Aorta (tissue), 5 donors: Measurements from ENCODE around the gene CTBS. TPM values are rescaled to one million over a fixed set of nuclear protein-coding genes. Genes with fewer than 3 reads are reported as not detected.
A peak's percentile ranks its signal among the peaks of the same experiment; 100 is the strongest.
"Not testable (repeated sequence)": the region's sequence is repeated elsewhere in the genome, so short reads cannot be mapped to it uniquely, and the experiment has no call there.

Source experiments
- ATAC-seq: fragments of 200-7000 bp; cut with Tn5 transposase; one replicate; pipeline ENCODE4 v1.9.1; 2022; ENCODE audit warnings: moderate library complexity; ENCODE audit not compliant: low FRiP score
- DNase-seq, 2 donors: peaks; one replicate each; pipeline ENCODE4 v3.0.0-alpha.2; 2020
- H3K27ac ChIP-seq, 2 donors: one replicate each; pipeline ENCODE4 v1.5.1; 2013; ENCODE audit warnings: low read length in 2 of 2, mild to moderate bottlenecking in 2 of 2, moderate library complexity in 2 of 2, control low read depth in 1 of 2, inconsistent platforms in 1 of 2, low read depth in 1 of 2
- H3K27me3 ChIP-seq, 2 donors: one replicate each; pipeline ENCODE4 v1.6.1; 2013; ENCODE audit warnings: control low read depth in 1 of 2, low read length in 1 of 2, mild to moderate bottlenecking in 1 of 2, moderate library complexity in 1 of 2; ENCODE audit not compliant: insufficient read depth in 2 of 2, control insufficient read depth in 1 of 2
- H3K36me3 ChIP-seq, 2 donors: one replicate each; pipeline ENCODE4 v1.6.1; 2013; ENCODE audit warnings: control low read depth in 1 of 2, low read length in 1 of 2, mild to moderate bottlenecking in 1 of 2; ENCODE audit not compliant: insufficient read depth in 2 of 2, control insufficient read depth in 1 of 2
- H3K4me1 ChIP-seq, 2 donors: one replicate each; pipeline ENCODE4 v1.6.1; 2013; ENCODE audit warnings: low read length in 2 of 2, control low read depth in 1 of 2, mild to moderate bottlenecking in 1 of 2, moderate library complexity in 1 of 2; ENCODE audit not compliant: insufficient read depth in 2 of 2, control insufficient read depth in 1 of 2
- H3K4me3 ChIP-seq, 2 donors: one replicate each; pipeline ENCODE4 v1.5.1; 2013; ENCODE audit warnings: low read length in 2 of 2, control low read depth in 1 of 2, mild to moderate bottlenecking in 1 of 2
- H3K9me3 ChIP-seq: one replicate; pipeline ENCODE4 v1.6.1; 2013; ENCODE audit warnings: mild to moderate bottlenecking, low read length; ENCODE audit not compliant: control insufficient read depth
- WGBS, 2 donors: extraction: QIAGEN DNeasy Blood & Tissue Kit; methylation state at CpG; one replicate each; pipeline ENCODE4 v1.1.7; 2013; 5-methylcytosine and 5-hydroxymethylcytosine counted together
- intact Hi-C, 2 donors: fragments of 100-400 bp; cut with DNase I; formaldehyde crosslinking; loops; one replicate each; pipeline versions ENCODE4 v1.14.2 to v1.15.0; 2022
- polyA plus RNA-seq, 2 donors: library from polyadenylated mRNA; stranded (reverse); fragments of 200-250 nt; gene quantifications; one replicate each; pipeline ENCODE4 v1.2.3, GENCODE V29; 2013
- total RNA-seq, 2 donors: library from RNA; stranded (reverse); fragmentation: NEBNext Ultra II Directional; extraction: Animal tissue kit (Norgen Biotek cat#: 25700); gene quantifications; one replicate each; pipeline ENCODE4 v1.2.1, GENCODE V29; 2021
- donor health status: healthy with polysubstance abuse.
- donor health status: Bipolar disorder and iron deficiency.
- donor health status: DM: no; HTN: no; CAD: no.
- donor health status: DM: no; HTN: no; CAD: no.
- donor health status: DM: yes; HTN: yes; CAD: no.

CTBS gene
- total and polyA plus RNA-seq, 4 donors: 24.2 to 27.9 (median 25.6) TPM

DNA sequence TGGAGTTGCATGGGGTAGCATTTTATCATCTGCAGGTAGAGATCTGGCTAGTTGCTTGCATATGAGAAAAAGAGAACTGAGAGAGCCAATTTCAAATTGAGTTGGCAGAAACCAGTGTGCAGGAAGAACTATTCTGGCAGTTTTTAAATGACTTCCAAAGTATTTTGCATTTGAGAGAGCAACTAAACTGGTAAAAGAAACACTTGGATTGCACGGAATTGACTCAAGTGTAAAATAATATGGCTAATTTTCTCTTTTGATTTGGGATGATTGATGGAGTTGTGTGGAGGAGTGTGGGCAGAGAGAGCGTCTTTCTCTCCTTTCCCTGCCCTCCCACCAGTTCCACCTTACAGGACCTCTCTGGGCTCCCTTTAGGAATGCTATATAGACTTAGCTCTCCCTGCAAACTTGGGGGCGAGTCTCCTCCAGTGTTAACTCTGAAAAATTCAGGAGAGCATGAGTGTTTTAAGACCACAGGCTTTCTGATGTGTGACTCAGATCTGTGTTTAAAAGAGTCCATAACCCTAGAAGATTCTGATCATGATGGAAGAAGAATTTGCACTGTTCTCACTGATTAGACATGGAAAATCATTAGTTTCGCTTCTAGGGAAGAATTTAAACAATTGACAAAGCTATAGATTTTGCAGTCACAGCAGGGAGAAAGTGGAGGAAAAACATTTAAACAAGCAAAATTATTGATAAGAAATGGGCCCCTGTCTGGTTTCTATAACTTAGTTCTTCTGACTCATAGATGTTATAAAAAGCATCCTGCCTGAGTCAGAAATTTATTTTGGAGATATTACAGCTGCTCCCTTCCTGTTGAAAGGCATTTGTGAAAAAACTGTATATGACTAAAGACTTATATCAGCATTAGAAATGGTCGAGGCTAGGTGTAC lies 24.9 kb upstream of the CTBS start:
- Histone ChIP-seq H3K27me3 (no peaks in the 10 kb centered on the region), H3K4me1 (peaks cover 3 to 7% of the 10 kb centered on the region in 2 donors), H3K36me3 (no peaks in the 10 kb centered on the region), H3K9me3 (no peaks in the 10 kb centered on the region), H3K27ac (peak overlapping the region; percentile 95 to 99), H3K4me3 (peak overlapping the region in 1 of 2 donors; percentile 26)
- intact Hi-C loops: loop anchor here in 1 of 2 donors (2.0 kb wide), 1 partner anchor 26 kb away; no protein-coding TSS in a partner anchor
- DNase-seq (no peak), ATAC-seq (peak; percentile 21)
- 2 to 4% methylated on average over 5 of the region's 5 CpGs for WGBS, 2 donors

- H3K36me3 ChIP-seq: no peaks in the 10 kb centered on the region
- no peaks in the 10 kb centered on the region for H3K9me3 ChIP-seq
- peaks cover 3 to 7% of the 10 kb centered on the region in 2 donors for H3K4me1 ChIP-seq
- no peak for ATAC-seq
- no peak overlapping the region for H3K4me3 ChIP-seq
- H3K27ac ChIP-seq: peak overlapping the region; percentile 95
- WGBS, 2 donors: 40 to 46% methylated on average over 3 of the region's 3 CpGs
- no peak for DNase-seq
- no peaks in the 10 kb centered on the region for H3K27me3 ChIP-seq
- intact Hi-C loops: loop anchor here in 1 of 2 donors (2.0 kb wide), 1 partner anchor 26 kb away; no protein-coding TSS in a partner anchor
Observed at GRCh38 chr1:84598418-84598817, 24.2 kb upstream of the CTBS start.

- DNase-seq: no peak
- H3K4me3 ChIP-seq: no peak overlapping the region
- H3K27ac ChIP-seq: no peak overlapping the region
- H3K27me3 ChIP-seq: no peaks in the 10 kb centered on the region
- peaks cover 3 to 7% of the 10 kb centered on the region in 2 donors for H3K4me1 ChIP-seq
- H3K36me3 ChIP-seq: no peaks in the 10 kb centered on the region
- ATAC-seq: no peak
- WGBS, 2 donors: 93 to 97% methylated on average over 1 of the region's 1 CpG
- intact Hi-C loops: loop anchor here in 1 of 2 donors (2.0 kb wide), 1 partner anchor 22 kb away; the partner anchor contains the start of gene CTBS
- no peaks in the 10 kb centered on the region for H3K9me3 ChIP-seq
Observed at GRCh38 chr1:84597011-84597410, 22.8 kb upstream of the CTBS start.

- H3K27ac ChIP-seq, H3K27me3 ChIP-seq, intact Hi-C loops, H3K4me3 ChIP-seq, H3K36me3 ChIP-seq, ATAC-seq, DNase-seq, H3K4me1 ChIP-seq, H3K9me3 ChIP-seq: not testable (repeated sequence)
- 93 to 97% methylated on average over 2 of the region's 2 CpGs for WGBS, 2 donors
Observed at GRCh38 chr1:84594959-84595358, 20.7 kb upstream of the CTBS start.

- Histone ChIP-seq H3K4me3 (no peak overlapping the region), H3K36me3 (no peaks in the 10 kb centered on the region), H3K9me3 (no peaks in the 10 kb centered on the region), H3K4me1 (no peaks in the 10 kb centered on the region), H3K27ac (no peak overlapping the region), H3K27me3 (no peaks in the 10 kb centered on the region)
- intact Hi-C loops: no loop called here
- WGBS, 2 donors: 74 to 77% methylated on average over 3 of the region's 3 CpGs
- ATAC-seq: no peak
- no peak for DNase-seq
Observed at GRCh38 chr1:84587099-84587498, 12.9 kb upstream of the CTBS start.

DNA sequence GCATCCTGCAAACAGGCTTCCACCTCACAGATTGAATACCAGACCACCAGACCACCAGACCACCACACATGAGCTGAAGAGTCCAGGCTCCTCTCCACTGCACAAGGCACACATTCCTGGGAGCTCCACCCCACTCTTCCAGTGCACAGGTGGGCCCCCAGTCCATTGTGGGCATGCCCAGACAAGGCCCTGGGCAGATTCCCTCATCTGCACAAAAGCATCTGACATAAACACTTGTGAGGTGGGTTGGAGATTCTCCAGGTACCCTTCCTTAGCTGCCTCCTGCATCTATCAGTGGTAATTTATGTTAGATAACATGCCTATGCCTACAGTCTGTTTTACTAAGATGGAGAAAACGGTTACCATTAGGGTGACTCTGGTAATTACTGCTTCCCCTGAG lies 11.6 kb upstream of the CTBS start:
- Histone ChIP-seq H3K9me3 (no peaks in the 10 kb centered on the region), H3K27ac (no peak overlapping the region), H3K4me1 (no peaks in the 10 kb centered on the region), H3K36me3 (no peaks in the 10 kb centered on the region), H3K4me3 (no peak overlapping the region), H3K27me3 (no peaks in the 10 kb centered on the region)
- DNase-seq (no peak), ATAC-seq (no peak)
- 29 to 52% methylated on average over 1 of the region's 1 CpG for WGBS, 2 donors
- intact Hi-C loops: no loop called here

GRCh38 chr1:84584126-84584525 lies 9.9 kb upstream of the CTBS start:
- DNase-seq (no peak), ATAC-seq (no peak)
- intact Hi-C loops: no loop called here
- Histone ChIP-seq H3K36me3 (no peaks in the 10 kb centered on the region), H3K4me3 (no peak overlapping the region), H3K27ac (no peak overlapping the region), H3K9me3 (no peaks in the 10 kb centered on the region), H3K27me3 (no peaks in the 10 kb centered on the region), H3K4me1 (no peaks in the 10 kb centered on the region)
- WGBS, 2 donors: 87 to 88% methylated on average over 2 of the region's 2 CpGs

GRCh38 chr1:84583648-84584047 lies 9.4 kb upstream of the CTBS start:
- Histone ChIP-seq H3K27ac (no peak overlapping the region), H3K36me3 (no peaks in the 10 kb centered on the region), H3K27me3 (no peaks in the 10 kb centered on the region), H3K9me3 (no peaks in the 10 kb centered on the region), H3K4me1 (no peaks in the 10 kb centered on the region), H3K4me3 (no peak overlapping the region)
- ATAC-seq (no peak), DNase-seq (no peak)
- WGBS, 2 donors: 83 to 91% methylated on average over 10 of the region's 10 CpGs
- intact Hi-C loops: no loop called here
